Mesothelial cell of epicardium (in vitro differentiated cells): ENCODE data around the gene CNIH3. TPM values are rescaled to one million over a fixed set of nuclear protein-coding genes. Genes with fewer than 3 reads are reported as not detected.

Experiments
- DNase-seq, 2 experiments: peaks; one replicate each; pipeline ENCODE4 v3.0.0; 2021; ENCODE audit warnings: low spot score in 2 of 2; ENCODE audit not compliant: unreplicated experiment in 2 of 2
- H3K27ac Mint-ChIP-seq: 2 replicates; pipeline ENCODE4 v1.8.0; 2021; ENCODE audit warnings: mixed read lengths
- H3K27me3 Mint-ChIP-seq: 2 replicates; pipeline ENCODE4 v1.8.0; 2021; ENCODE audit warnings: low read depth, mixed read lengths
- H3K36me3 Mint-ChIP-seq: 2 replicates; pipeline ENCODE4 v1.8.0; 2021; ENCODE audit warnings: mixed read lengths
- H3K4me1 Mint-ChIP-seq: 2 replicates; pipeline ENCODE4 v1.8.0; 2021; ENCODE audit warnings: mixed read lengths
- H3K4me3 Mint-ChIP-seq: 2 replicates; pipeline ENCODE4 v1.8.0; 2021; ENCODE audit warnings: mild to moderate bottlenecking, moderate library complexity, mixed read lengths
- H3K9me3 Mint-ChIP-seq: 2 replicates; pipeline ENCODE4 v1.8.0; 2021; ENCODE audit warnings: mixed read lengths
- total RNA-seq: library from RNA; stranded (reverse); gene quantifications from 3 replicates; pipeline ENCODE4 v1.2.1, GENCODE V29; 2021
- TF ChIP-seq, protein P1 (sequence below): fragments of 200-600 bp; sonication (generic); IDR thresholded peaks from one replicate; pipeline ENCODE4 v1.5.0; 2021; ENCODE audit warnings: antibody characterized with exemption; ENCODE audit not compliant: unreplicated experiment

Gene CNIH3
- total RNA-seq, 1 donor from 2014 or later = 8.3 TPM

DNA sequence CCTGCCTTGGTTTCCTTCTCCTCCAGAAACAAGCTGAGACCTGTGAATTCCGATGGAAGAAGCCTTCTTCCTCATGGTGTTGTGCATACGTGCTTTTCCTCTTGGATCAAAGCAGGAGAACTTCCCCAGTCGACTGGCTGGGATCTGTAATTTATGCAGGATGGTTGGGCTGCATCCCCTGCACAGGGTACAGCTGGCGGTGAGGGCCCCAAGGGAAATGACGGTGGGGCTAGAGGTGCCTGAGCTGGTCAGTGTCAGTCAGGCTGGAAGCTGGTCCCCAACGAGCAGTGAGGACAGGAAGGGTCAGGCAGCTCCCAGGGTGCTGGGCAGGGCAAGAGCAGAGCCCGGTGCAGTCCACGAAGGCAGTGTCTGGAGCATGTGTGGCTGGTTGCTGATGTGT, 106.7 kb downstream of the CNIH3 start:
- no peak for DNase-seq
- peaks cover 3% of the 10 kb centered on the region for H3K4me1 Mint-ChIP-seq
- TF ChIP-seq, protein P1, sequence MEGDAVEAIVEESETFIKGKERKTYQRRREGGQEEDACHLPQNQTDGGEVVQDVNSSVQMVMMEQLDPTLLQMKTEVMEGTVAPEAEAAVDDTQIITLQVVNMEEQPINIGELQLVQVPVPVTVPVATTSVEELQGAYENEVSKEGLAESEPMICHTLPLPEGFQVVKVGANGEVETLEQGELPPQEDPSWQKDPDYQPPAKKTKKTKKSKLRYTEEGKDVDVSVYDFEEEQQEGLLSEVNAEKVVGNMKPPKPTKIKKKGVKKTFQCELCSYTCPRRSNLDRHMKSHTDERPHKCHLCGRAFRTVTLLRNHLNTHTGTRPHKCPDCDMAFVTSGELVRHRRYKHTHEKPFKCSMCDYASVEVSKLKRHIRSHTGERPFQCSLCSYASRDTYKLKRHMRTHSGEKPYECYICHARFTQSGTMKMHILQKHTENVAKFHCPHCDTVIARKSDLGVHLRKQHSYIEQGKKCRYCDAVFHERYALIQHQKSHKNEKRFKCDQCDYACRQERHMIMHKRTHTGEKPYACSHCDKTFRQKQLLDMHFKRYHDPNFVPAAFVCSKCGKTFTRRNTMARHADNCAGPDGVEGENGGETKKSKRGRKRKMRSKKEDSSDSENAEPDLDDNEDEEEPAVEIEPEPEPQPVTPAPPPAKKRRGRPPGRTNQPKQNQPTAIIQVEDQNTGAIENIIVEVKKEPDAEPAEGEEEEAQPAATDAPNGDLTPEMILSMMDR = no peak
- no peak overlapping the region for H3K27ac Mint-ChIP-seq
- H3K9me3 Mint-ChIP-seq = no peaks in the 10 kb centered on the region
- no peaks in the 10 kb centered on the region for H3K36me3 Mint-ChIP-seq
- no peak overlapping the region for H3K4me3 Mint-ChIP-seq
- H3K27me3 Mint-ChIP-seq = peaks cover 10% of the 10 kb centered on the region

DNA sequence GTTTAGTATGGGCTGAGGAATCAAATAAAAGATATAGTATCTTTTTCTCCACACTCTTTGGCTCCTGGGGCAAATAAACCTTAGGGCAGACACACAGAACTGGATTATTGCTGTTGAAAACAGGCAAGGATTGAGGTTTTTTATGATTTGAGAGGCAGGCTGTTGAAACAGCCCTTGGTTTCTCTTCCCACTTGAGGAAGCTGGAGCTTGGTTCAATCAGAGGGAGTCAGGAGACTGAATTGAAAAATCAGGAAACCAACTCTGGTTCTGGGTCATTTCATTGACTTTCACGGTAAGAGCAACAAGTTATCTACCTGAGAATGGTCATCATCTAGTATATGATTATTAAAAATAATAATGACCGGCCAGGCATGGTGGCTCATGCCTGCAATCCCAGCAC, 108.4 kb downstream of the CNIH3 start:
- Mint-ChIP-seq H3K9me3 (no peaks in the 10 kb centered on the region), H3K4me1 (peaks cover 4% of the 10 kb centered on the region), H3K4me3 (no peak overlapping the region), H3K36me3 (no peaks in the 10 kb centered on the region), H3K27me3 (peaks cover 8% of the 10 kb centered on the region), H3K27ac (no peak overlapping the region)
- TF ChIP-seq, protein P1 = no peak
- no peak for DNase-seq

DNA sequence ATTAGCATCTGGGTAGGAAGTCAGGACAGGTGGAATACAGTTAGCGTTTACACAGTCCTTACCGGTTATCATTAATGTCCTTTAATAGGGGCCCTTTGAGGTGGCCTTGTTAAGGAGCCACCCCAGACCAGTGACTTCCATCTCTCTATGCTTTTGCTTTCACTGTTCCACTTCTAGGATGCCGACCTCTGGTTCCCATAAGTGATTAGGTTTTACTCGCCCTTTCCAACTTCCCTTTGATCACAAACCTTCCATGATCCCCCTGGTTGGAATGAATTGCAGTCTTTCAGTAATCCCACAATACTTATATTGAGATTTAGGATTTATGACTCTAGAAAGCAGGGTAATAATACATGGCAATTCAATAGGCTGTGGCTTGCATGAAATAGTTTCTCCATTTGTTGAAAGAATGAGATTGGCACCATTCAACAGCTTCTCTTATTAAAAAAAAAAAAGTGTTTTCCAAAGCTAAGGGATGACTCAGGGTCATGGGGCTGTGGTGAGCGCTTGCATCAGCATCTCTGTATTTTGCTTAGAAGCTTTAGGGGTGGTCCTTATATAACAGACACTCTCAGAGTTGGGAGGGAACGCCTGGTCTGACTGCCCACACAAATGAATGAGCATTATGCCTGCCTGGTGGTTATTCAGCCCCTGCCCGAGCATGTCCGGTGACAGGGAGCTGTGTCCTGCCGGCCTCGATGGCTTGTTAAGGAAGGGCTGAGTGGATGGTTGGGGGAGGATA, 110.5 kb downstream of the CNIH3 start:
- DNase-seq = no peak
- TF ChIP-seq, protein P1 = no peak
- H3K27ac Mint-ChIP-seq = no peak overlapping the region

DNA sequence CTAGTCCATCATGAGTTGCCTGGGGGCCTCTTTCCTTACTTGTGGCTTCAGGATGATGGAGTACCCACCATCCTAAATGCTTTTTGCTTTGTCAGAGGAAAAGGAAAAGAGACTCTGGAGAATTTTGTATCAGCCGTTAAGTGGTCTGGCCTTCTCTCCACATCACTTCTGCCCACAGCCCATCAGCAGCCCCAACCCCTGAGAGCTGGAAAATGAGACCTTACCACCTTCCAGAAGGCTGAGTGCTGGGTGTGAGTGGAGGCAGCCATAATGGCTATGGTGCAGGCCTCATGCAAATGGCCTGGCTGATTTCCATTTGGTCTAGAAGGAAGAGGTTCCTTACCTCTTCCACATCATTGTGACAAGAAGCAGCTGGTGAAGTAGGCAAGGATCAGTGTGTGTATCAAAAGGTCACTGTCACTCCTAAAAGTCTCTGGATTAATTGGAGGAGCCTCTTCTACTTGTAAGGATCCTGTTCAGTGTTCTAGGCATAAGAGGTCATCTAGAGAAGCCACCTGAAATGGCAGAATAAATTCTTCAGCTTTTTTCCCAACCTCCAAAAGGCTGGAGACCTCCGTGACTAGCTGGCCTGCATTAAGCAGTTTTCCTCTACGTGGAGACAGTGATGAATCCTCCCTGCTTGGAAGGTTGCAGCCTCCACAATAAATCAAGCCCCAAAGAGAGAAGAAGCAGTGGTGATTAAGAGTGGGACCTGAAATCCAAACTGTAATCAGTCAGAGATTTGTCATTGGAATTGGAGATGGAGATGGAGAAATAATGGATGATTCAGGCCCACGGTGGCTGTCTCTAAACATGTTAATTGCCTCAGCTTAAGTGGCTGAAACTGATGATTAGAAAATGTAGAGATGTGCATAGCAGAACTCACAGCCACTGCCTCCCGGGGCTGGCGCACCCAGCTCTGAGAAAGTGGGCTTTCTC, 111.5 kb downstream of the CNIH3 start:
- no peak overlapping the region for H3K27ac Mint-ChIP-seq
- TF ChIP-seq, protein P1 = no peak
- no peak for DNase-seq
- no peaks in the 10 kb centered on the region for H3K9me3 Mint-ChIP-seq
- no peak overlapping the region for H3K4me3 Mint-ChIP-seq
- no peaks in the 10 kb centered on the region for H3K27me3 Mint-ChIP-seq
- H3K4me1 Mint-ChIP-seq = peaks cover 12% of the 10 kb centered on the region
- H3K36me3 Mint-ChIP-seq = no peaks in the 10 kb centered on the region

More for the DNA sequence above, 110.5 kb downstream of the CNIH3 start:
- no peaks in the 10 kb centered on the region for H3K9me3 Mint-ChIP-seq
- H3K4me3 Mint-ChIP-seq = no peak overlapping the region
- no peaks in the 10 kb centered on the region for H3K36me3 Mint-ChIP-seq
- peaks cover 4% of the 10 kb centered on the region for H3K4me1 Mint-ChIP-seq
- peaks cover under 1% of the 10 kb centered on the region for H3K27me3 Mint-ChIP-seq

DNA sequence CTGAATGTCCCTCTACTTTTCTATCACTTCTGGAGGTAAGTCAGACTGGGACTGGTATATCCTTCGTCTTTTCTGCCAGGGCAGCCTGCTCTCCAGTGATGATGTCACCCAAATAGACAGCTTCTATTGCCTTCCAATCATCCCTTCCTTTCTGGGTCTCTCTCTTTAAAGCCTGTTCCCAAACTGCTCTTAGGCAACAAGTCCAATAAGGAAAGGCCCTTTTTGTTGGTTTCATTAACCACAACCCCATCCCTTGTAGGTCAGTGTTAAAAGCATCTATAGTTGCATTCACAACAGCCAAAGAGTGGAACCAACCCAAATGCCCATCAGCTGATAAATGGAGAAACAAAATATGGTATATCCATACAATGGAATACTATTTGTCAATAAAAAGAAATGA, 114.4 kb downstream of the CNIH3 start:
- Mint-ChIP-seq H3K36me3 (no peaks in the 10 kb centered on the region), H3K4me1 (peaks cover 27% of the 10 kb centered on the region), H3K9me3 (no peaks in the 10 kb centered on the region), H3K27me3 (peaks cover 2% of the 10 kb centered on the region), H3K4me3 (no peak overlapping the region), H3K27ac (no peak overlapping the region)
- DNase-seq = no peak
- TF ChIP-seq, protein P1 = no peak
